CD4-positive, alpha-beta memory T cell (primary cell): Measurements from ENCODE around the gene CDKN1A. TPM values are rescaled to one million over a fixed set of nuclear protein-coding genes. Genes with fewer than 3 reads are reported as not detected.
"Not testable (repeated sequence)": the region's sequence is repeated elsewhere in the genome, so short reads cannot be mapped to it uniquely, and the experiment has no call there.

Source experiments
- CTCF ChIA-PET: fragments of 350-600 bp; sonication (Branson Sonifier 250); formaldehyde crosslinking; loops from one replicate; lab custom pipeline; 2021; ENCODE audit warnings: inconsistent platforms; ENCODE audit not compliant: partially characterized antibody; lab: Charles Lee
- POLR2A ChIA-PET: fragments of 350-600 bp; sonication (Branson Sonifier 250); formaldehyde crosslinking; loops from one replicate; lab custom pipeline; 2021; ENCODE audit not compliant: partially characterized antibody; lab: Charles Lee
- DNase-seq, 5 donors: peaks; one replicate each; pipeline versions ENCODE4 v3.0.0 to v3.0.0-alpha.2; 2020 to 2022; ENCODE audit warnings: mixed read lengths in 1 of 5
- H3K27ac ChIP-seq: one replicate; pipeline ENCODE4 v1.7.0; 2013; ENCODE audit warnings: low read depth, low read length
- H3K27me3 ChIP-seq: 2 replicates; pipeline ENCODE4 v1.7.0; 2013; ENCODE audit warnings: mild to moderate bottlenecking, low read length, moderate library complexity; ENCODE audit not compliant: insufficient read depth
- H3K36me3 ChIP-seq: 2 replicates; pipeline ENCODE4 v1.7.0; 2013; ENCODE audit warnings: mild to moderate bottlenecking, low read length, moderate library complexity; ENCODE audit not compliant: insufficient read depth
- H3K4me1 ChIP-seq: 2 replicates; pipeline ENCODE4 v1.7.0; 2013; ENCODE audit warnings: mild to moderate bottlenecking, low read length, moderate library complexity; ENCODE audit not compliant: insufficient read depth
- H3K4me3 ChIP-seq, 2 donors: one replicate each; pipeline ENCODE4 v1.7.0; 2013; ENCODE audit warnings: low read length in 2 of 2, mild to moderate bottlenecking in 1 of 2
- H3K9me3 ChIP-seq, 2 donors: one replicate each; pipeline ENCODE4 v1.7.0; 2013; ENCODE audit warnings: low read length in 2 of 2, control low read depth in 1 of 2; ENCODE audit not compliant: control insufficient read depth in 1 of 2
- H3K27ac Mint-ChIP-seq, 7 donors: one replicate each; pipeline ENCODE4 v1.8.0; 2020 to 2021; ENCODE audit warnings: mixed read lengths in 7 of 7, mild to moderate bottlenecking in 6 of 7, inconsistent platforms in 3 of 7, moderate library complexity in 3 of 7
- H3K27me3 Mint-ChIP-seq, 2 donors: one replicate each; pipeline ENCODE4 v1.8.0; 2020 to 2021; ENCODE audit warnings: mixed read lengths in 2 of 2
- H3K36me3 Mint-ChIP-seq, 2 donors: one replicate each; pipeline ENCODE4 v1.8.0; 2020 to 2021; ENCODE audit warnings: mixed read lengths in 2 of 2, inconsistent platforms in 1 of 2, mild to moderate bottlenecking in 1 of 2
- H3K4me1 Mint-ChIP-seq, 4 donors: one replicate each; pipeline ENCODE4 v1.8.0; 2020 to 2021; ENCODE audit warnings: mixed read lengths in 4 of 4, mild to moderate bottlenecking in 1 of 4
- H3K4me3 Mint-ChIP-seq, 8 donors: one replicate each; pipeline ENCODE4 v1.8.0; 2020 to 2021; ENCODE audit warnings: mixed read lengths in 8 of 8, mild to moderate bottlenecking in 7 of 8, moderate library complexity in 6 of 8, inconsistent platforms in 3 of 8
- H3K9me3 Mint-ChIP-seq, 8 donors: one replicate each; pipeline ENCODE4 v1.8.0; 2020 to 2021; ENCODE audit warnings: mixed read lengths in 8 of 8, mild to moderate bottlenecking in 5 of 8, inconsistent platforms in 3 of 8, moderate library complexity in 1 of 8
- intact Hi-C: fragments of 100-400 bp; cut with micrococcal nuclease; formaldehyde crosslinking; loops from one replicate; pipeline ENCODE4 v1.15.1; 2023
- polyA plus RNA-seq, 2 donors: library from polyadenylated mRNA; unstranded; fragments of 300-500 nt; fragmentation: Illumina TruSeq; gene quantifications; one replicate each; pipeline ENCODE4 v1.2.3, GENCODE V29; 2021
- total RNA-seq, 2 experiments: library from RNA; stranded (reverse); gene quantifications; one replicate each; pipeline ENCODE4 v1.2.3, GENCODE V29; 2021

CDKN1A gene
- total and polyA plus RNA-seq, 4 experiments from 2014 or later, result 3.3 to 20.6 (median 11.7) TPM

DNA sequence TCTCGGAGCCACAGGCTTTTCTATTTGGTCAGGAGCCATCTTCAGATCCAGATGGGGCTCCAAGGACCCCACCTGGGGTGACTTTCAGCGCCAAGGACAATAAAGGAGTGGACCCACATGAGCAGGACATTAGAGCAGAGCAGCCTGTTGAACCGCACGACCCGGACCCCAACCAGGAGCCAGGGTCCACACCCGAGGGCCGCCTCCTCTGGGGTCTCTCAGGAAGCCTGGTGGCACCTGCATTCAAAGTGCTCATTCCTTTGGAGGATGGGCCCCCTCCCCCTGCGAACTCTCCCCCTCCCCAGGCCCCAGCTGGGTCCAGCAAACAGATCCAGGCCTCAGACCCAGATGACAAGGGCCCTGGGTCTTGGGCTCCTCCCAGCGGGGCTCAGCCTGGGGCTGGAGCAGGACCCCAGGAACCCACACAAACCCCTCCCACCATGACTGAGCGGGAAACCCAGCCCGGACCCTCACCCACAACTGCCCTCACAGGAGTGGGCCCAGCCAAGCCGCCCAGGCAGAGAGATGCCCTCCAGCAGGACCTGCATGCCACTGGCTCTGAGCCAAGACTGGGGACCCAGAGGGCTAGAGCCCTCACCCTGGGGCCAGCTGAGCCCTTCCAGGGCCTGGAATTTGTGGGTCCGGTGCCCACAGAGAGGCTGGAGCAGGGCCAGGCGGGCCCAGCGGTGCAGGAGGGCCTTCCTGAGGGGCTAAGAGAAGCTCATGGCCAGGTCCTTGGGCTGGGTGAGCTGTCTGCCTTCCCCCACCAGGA lies 43.0 kb downstream of the CDKN1A start:
- Mint-ChIP-seq H3K27me3 (no peaks in the 10 kb centered on the region), H3K27ac (peak overlapping the region in 1 of 7 donors; percentile 53), H3K4me3 (no peak overlapping the region), H3K4me1 (peaks cover 3 to 10% (median 6%) of the 10 kb centered on the region in 4 donors), H3K9me3 (no peaks in the 10 kb centered on the region), H3K36me3 (no peaks in the 10 kb centered on the region)
- CTCF ChIA-PET, result no interaction called here
- intact Hi-C loops, result loop anchor here (5.0 kb wide), 1 partner anchor 36 kb away; no protein-coding TSS in a partner anchor
- Histone ChIP-seq H3K4me3 (no peak overlapping the region), H3K4me1 (no peaks in the 10 kb centered on the region), H3K27ac (no peak overlapping the region), H3K36me3 (no peaks in the 10 kb centered on the region), H3K27me3 (no peaks in the 10 kb centered on the region), H3K9me3 (no peaks in the 10 kb centered on the region)
- POLR2A ChIA-PET, result no interaction called here
- DNase-seq, result no peak

DNA sequence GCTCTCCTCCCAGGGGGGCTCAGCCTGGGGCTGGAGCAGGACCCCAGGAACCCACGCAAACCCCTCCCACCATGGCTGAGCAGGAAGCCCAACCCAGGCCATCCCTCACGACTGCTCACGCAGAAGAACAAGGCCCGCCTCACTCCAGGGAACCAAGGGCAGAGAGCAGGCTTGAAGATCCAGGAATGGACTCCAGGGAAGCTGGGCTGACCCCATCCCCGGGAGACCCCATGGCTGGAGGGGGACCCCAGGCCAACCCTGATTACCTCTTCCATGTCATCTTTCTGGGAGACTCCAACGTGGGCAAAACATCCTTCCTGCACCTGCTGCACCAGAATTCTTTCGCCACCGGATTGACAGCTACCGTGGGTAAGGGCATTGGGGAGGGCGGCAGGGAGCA lies 43.9 kb downstream of the CDKN1A start:
- POLR2A ChIA-PET, result no interaction called here
- peaks cover 4% of the 10 kb centered on the region for H3K4me1 ChIP-seq
- H3K27me3 Mint-ChIP-seq, result no peaks in the 10 kb centered on the region
- H3K9me3 ChIP-seq, result no peaks in the 10 kb centered on the region
- no peak overlapping the region for H3K4me3 ChIP-seq
- DNase-seq, result no peak
- H3K4me3 Mint-ChIP-seq, result no peak overlapping the region
- H3K36me3 ChIP-seq, result no peaks in the 10 kb centered on the region
- no peaks in the 10 kb centered on the region for H3K36me3 Mint-ChIP-seq
- H3K27ac Mint-ChIP-seq, result no peak overlapping the region
- no peak overlapping the region for H3K27ac ChIP-seq
- H3K27me3 ChIP-seq, result no peaks in the 10 kb centered on the region
- peaks cover 5 to 18% (median 12%) of the 10 kb centered on the region in 4 donors for H3K4me1 Mint-ChIP-seq
- CTCF ChIA-PET, result interaction anchor here (1.3 kb wide), 1 partner anchor 36 kb away, joined by 6 read pairs; no protein-coding TSS in a partner anchor
- intact Hi-C loops, result loop anchor here (5.0 kb wide), 1 partner anchor 35 kb away; no protein-coding TSS in a partner anchor
- H3K9me3 Mint-ChIP-seq, result no peaks in the 10 kb centered on the region

DNA sequence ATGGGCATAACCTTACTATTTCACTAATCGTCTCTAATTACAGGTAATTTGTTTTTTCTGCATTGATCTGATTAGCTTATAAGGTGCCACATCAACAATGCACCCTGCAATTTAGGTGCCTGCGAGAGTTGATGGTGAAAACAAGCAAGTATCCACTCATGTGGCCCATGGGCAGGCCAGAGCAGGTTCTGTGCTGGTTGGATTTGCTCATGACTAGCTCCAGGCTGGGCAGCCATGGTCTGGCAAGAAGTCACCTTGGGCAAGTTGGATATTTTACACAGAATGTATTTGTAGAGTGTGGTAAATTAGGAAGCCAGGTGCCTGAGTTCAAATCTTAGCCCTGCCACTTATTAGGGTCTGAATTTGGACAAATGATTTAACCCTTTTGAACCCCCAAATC lies 44.4 kb downstream of the CDKN1A start:
- H3K27ac ChIP-seq, result no peak overlapping the region
- no peak overlapping the region for H3K4me3 ChIP-seq
- intact Hi-C loops, result loop anchor here (5.0 kb wide), 1 partner anchor 34 kb away; no protein-coding TSS in a partner anchor
- H3K4me1 ChIP-seq, result peaks cover 9% of the 10 kb centered on the region
- no peaks in the 10 kb centered on the region for H3K9me3 Mint-ChIP-seq
- H3K27ac Mint-ChIP-seq, result no peak overlapping the region
- ChIA-PET CTCF (interaction anchor here (1.1 to 1.3 kb wide), 2 partner anchors 12 to 36 kb away, joined by 5 to 6 read pairs; no protein-coding TSS in a partner anchor), POLR2A (no interaction called here)
- no peak for DNase-seq
- no peaks in the 10 kb centered on the region for H3K36me3 Mint-ChIP-seq
- H3K9me3 ChIP-seq, result no peaks in the 10 kb centered on the region
- no peaks in the 10 kb centered on the region for H3K27me3 ChIP-seq
- H3K4me1 Mint-ChIP-seq, result peaks cover 10 to 23% (median 17%) of the 10 kb centered on the region in 4 donors
- H3K27me3 Mint-ChIP-seq, result no peaks in the 10 kb centered on the region
- no peak overlapping the region for H3K4me3 Mint-ChIP-seq
- H3K36me3 ChIP-seq, result no peaks in the 10 kb centered on the region

DNA sequence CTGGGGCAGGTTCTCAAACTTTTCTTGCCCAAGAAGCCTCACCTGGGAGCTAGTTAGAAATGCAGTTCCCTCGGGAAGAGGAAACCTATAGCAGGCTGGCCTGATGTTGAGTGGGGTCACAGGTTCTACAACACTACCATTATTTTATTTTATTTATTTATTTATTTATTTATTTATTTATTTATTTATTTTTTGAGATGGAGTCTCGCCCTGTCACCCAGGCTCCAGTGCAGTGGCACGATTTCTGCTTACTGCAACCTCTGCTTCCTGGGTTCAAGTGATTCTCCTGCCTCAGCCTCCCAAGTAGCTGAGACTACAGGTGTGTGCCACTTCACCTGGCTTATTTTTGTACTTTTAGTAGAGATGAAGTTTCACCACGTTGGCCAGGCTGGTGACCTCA lies 45.5 kb downstream of the CDKN1A start:
- not testable (repeated sequence) for H3K36me3 ChIP-seq, H3K27ac ChIP-seq, H3K27ac Mint-ChIP-seq, H3K9me3 ChIP-seq, H3K36me3 Mint-ChIP-seq, H3K4me3 Mint-ChIP-seq, H3K27me3 Mint-ChIP-seq, DNase-seq, H3K9me3 Mint-ChIP-seq, H3K27me3 ChIP-seq, H3K4me3 ChIP-seq
- intact Hi-C loops, result loop anchor here (5.0 kb wide), 1 partner anchor 33 kb away; no protein-coding TSS in a partner anchor
- ChIA-PET CTCF (interaction anchor here (0.8 to 1.2 kb wide), 7 partner anchors 8 to 52 kb away, joined by 3 to 7 read pairs (median 3); partner anchors contain the start of gene RAB44), POLR2A (interaction anchor here (1.0 kb wide), 1 partner anchor 42 kb away, joined by 3 read pairs; no protein-coding TSS in a partner anchor)
- H3K4me1 Mint-ChIP-seq, result peaks cover 17 to 29% (median 25%) of the 10 kb centered on the region in 4 donors
- peaks cover 14% of the 10 kb centered on the region for H3K4me1 ChIP-seq

DNA sequence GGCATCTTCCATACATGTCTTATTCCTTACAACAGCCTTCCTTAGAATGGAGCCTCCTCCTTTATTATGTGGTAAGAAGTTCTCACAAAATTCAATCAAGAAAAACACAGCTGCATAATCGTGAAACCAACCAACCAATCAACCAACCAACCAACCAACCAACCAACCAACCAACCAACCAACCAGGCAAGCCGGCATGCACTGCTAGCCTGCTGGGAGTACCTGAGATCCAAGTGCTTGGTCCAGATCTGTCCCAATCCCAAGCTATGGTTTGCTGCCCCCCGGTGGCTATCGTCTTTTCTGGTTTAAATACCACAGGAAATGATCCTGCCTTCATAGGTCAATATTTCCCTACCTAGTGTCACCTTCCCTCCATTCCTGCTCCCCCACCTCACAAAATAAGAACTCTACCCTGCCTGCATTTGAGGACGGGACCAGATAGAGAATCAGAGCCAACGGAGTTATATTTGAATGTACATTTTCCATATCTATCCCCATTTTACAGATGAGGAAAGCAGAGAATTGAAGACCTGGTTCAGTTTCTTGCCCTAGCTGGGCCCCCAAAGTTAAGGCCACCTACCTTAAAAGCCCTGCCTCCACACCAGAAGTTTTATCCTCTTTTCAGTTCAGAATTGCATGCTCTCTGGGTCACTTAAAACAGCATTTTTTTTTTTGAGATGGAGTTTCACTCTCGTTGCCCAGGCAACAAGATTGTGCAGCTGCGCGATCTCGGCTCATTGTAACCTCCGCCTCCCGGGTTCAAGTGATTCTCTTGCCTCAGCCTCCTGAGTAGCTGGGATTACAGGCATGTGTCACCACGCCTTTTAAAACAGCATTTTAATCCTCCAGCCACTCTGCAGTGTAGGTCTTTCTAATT lies 46.2 kb downstream of the CDKN1A start:
- Histone ChIP-seq H3K27ac (no peak overlapping the region), H3K27me3 (no peaks in the 10 kb centered on the region), H3K4me3 (no peak overlapping the region), H3K9me3 (no peaks in the 10 kb centered on the region), H3K36me3 (no peaks in the 10 kb centered on the region), H3K4me1 (peaks cover 14% of the 10 kb centered on the region)
- Mint-ChIP-seq H3K27me3 (no peaks in the 10 kb centered on the region), H3K4me1 (peaks cover 18 to 29% (median 25%) of the 10 kb centered on the region in 4 donors), H3K4me3 (no peak overlapping the region), H3K9me3 (no peaks in the 10 kb centered on the region), H3K36me3 (no peaks in the 10 kb centered on the region), H3K27ac (no peak overlapping the region)
- ChIA-PET CTCF (interaction anchor here (0.6 to 1.2 kb wide), 7 partner anchors 9 to 322 kb away, joined by 3 to 7 read pairs (median 3); partner anchors contain the start of gene RAB44), POLR2A (interaction anchor here (0.6 to 1.0 kb wide), 2 partner anchors 43 to 241 kb away, joined by 3 read pairs; no protein-coding TSS in a partner anchor)
- DNase-seq, result peak in 2 of 5 donors; percentile 15 to 19
- intact Hi-C loops, result loop anchor here (5.0 kb wide), 1 partner anchor 33 kb away; no protein-coding TSS in a partner anchor

DNA sequence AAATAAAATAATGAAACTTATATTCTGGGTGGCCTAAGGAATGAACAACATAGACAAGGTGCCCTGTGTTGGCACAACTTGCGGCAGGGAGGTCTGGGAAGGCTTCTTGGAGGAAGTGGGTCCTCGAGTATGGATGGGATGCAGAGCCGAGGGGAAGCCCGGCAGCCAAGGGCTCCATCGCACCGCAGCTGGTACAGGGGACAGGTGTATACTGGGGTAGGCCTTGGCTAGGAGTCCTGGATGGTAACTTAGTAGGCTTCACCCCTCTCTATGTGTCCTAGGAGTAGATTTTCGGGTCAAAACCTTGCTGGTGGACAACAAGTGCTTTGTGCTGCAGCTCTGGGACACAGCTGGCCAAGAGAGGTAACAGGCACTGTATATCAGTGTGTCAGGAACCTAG lies 47.1 kb downstream of the CDKN1A start:
- no peak overlapping the region for H3K4me3 ChIP-seq
- H3K4me1 Mint-ChIP-seq, result peaks cover 18 to 29% (median 25%) of the 10 kb centered on the region in 4 donors
- no peaks in the 10 kb centered on the region for H3K36me3 ChIP-seq
- H3K27ac Mint-ChIP-seq, result peak overlapping the region in 2 of 7 donors; percentile 44 to 79
- no peaks in the 10 kb centered on the region for H3K9me3 ChIP-seq
- peaks cover 14% of the 10 kb centered on the region for H3K4me1 ChIP-seq
- no peak overlapping the region for H3K27ac ChIP-seq
- ChIA-PET POLR2A (interaction anchor here (0.6 kb wide), 1 partner anchor 241 kb away, joined by 3 read pairs; no protein-coding TSS in a partner anchor), CTCF (no interaction called here)
- H3K27me3 ChIP-seq, result no peaks in the 10 kb centered on the region
- no peaks in the 10 kb centered on the region for H3K36me3 Mint-ChIP-seq
- no peak for DNase-seq
- intact Hi-C loops, result no loop called here
- no peak overlapping the region for H3K4me3 Mint-ChIP-seq
- no peaks in the 10 kb centered on the region for H3K27me3 Mint-ChIP-seq
- H3K9me3 Mint-ChIP-seq, result no peaks in the 10 kb centered on the region
